Measurements from ENCODE around the gene CDKN1A. TPM values are rescaled to one million over a fixed set of nuclear protein-coding genes. Genes with fewer than 3 reads are reported as not detected.
A peak's percentile ranks its signal among the peaks of the same experiment; 100 is the strongest.

Gene CDKN1A
- total RNA-seq, 1 experiment from 2014 or later, result 170 TPM

DNA sequence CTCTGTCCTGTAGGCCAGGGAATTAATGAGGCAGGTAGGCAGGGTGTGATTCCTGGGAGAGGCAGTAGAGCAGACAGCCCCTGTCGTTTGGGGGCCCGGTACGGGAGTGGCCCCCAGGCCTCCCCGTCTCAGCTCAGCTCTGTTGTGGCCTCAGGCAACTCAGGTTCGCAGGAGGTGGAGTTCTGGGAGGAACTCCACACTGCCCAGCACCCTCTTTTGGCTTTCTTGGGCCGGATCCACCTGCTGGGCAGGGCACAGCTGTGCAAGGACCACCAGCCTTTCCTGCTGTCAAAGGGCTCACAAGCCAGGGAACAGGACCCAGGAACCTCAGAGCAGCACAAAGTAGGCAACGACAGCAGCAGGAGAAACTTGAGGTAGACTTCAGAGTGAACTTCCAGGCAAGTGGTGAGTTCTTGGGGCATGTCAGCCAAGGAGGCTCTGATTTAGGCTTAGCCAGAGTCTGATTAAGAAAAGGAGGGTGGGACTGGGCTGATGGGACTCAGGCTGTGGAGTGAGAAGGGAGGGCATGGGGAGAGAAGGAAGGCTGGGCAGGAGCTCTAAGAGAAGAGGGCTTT is 56.1 kb downstream of the CDKN1A start:
- DNase-seq (ENCODE audit: extremely low read depth, low read depth), result no peak

- peak; percentile 52 for DNase-seq (ENCODE audit: extremely low read depth, low read depth)
Measured at GRCh38 chr6:36735110-36736071, 56.9 kb downstream of the CDKN1A start.

Small RNAs within 50 kb of the gene (small RNA-seq; reads per million reads assigned to genes)
- gene RF00019 (0 reads per million in 2 experiments), gene RNU1-88P (0.77 to 5.9 reads per million in 2 experiments)

Other genes starting within 250 kb of the CDKN1A start
- gene PXT1, start 235.9 kb upstream of the CDKN1A start, total RNA-seq (2014; rRNA removed; shearing (Covaris generic)), result not detected in 2 replicates
- gene KCTD20, start 235.7 kb upstream of the CDKN1A start, total RNA-seq (2014; rRNA removed; shearing (Covaris generic)), result 67.0 and 68.7 TPM in 2 replicates
- 16.2 and 16.4 TPM in 2 replicates for gene STK38, start 131.2 kb upstream of the CDKN1A start, total RNA-seq (2014; rRNA removed; shearing (Covaris generic))
- 217 and 262 TPM in 2 replicates for gene SRSF3, start 84.4 kb upstream of the CDKN1A start, total RNA-seq (2014; rRNA removed; shearing (Covaris generic))
- gene RAB44, start 19.1 kb downstream of the CDKN1A start, total RNA-seq (2014; rRNA removed; shearing (Covaris generic)), result not detected in 2 replicates
- 0.07 and 0.63 TPM in 2 replicates for gene CPNE5, start 160.7 kb downstream of the CDKN1A start, total RNA-seq (2014; rRNA removed; shearing (Covaris generic))
- gene PPIL1, start 196.1 kb downstream of the CDKN1A start, total RNA-seq (2014; rRNA removed; shearing (Covaris generic)), result 44.7 and 47.7 TPM in 2 replicates
- 21.9 and 22.4 TPM in 2 replicates for gene C6orf89, start 207.2 kb downstream of the CDKN1A start, total RNA-seq (2014; rRNA removed; shearing (Covaris generic))

Measured in NCI-H460 (cell line).